NCI-H1105 (cell line): ENCODE measurements around the gene ZNF618.

ENCODE experiments used
- DNase-seq: peaks from one replicate; lab custom pipeline; 2025; lab: John Stamatoyannopoulos, UW

Gene ZNF618

GRCh38 chr9:113934167-113934828 is 58.2 kb downstream of the ZNF618 start:
- no peak for DNase-seq

- no peak for DNase-seq
Observed at GRCh38 chr9:113934829-113935676, 58.9 kb downstream of the ZNF618 start.

- no peak for DNase-seq
Observed at GRCh38 chr9:113935677-113936380, 59.7 kb downstream of the ZNF618 start.

GRCh38 chr9:113940077-113940476 is 64.0 kb downstream of the ZNF618 start:
- no peak for DNase-seq

- no peak for DNase-seq
Observed at GRCh38 chr9:113941056-113941455, 64.9 kb downstream of the ZNF618 start.

- DNase-seq, result no peak
Observed at GRCh38 chr9:113941526-113941925, 65.4 kb downstream of the ZNF618 start.

GRCh38 chr9:113943112-113944009 is 67.3 kb downstream of the ZNF618 start:
- no peak for DNase-seq

- no peak for DNase-seq
Observed at GRCh38 chr9:113945784-113946183, 69.7 kb downstream of the ZNF618 start.

GRCh38 chr9:113946496-113947115 is 70.5 kb downstream of the ZNF618 start:
- DNase-seq, result no peak

GRCh38 chr9:113947941-113948340 is 71.8 kb downstream of the ZNF618 start:
- DNase-seq, result no peak

- DNase-seq, result no peak
Observed at GRCh38 chr9:113948891-113949570, 72.9 kb downstream of the ZNF618 start.

- DNase-seq, result no peak
Observed at GRCh38 chr9:113949571-113950078, 73.5 kb downstream of the ZNF618 start.

GRCh38 chr9:113950195-113951031 is 74.3 kb downstream of the ZNF618 start:
- DNase-seq, result no peak

- DNase-seq, result no peak
Observed at GRCh38 chr9:113951032-113951372, 74.9 kb downstream of the ZNF618 start.

GRCh38 chr9:113952676-113953075 is 76.6 kb downstream of the ZNF618 start:
- DNase-seq, result no peak

- no peak for DNase-seq
Observed at GRCh38 chr9:113953531-113953930, 77.4 kb downstream of the ZNF618 start.

GRCh38 chr9:113954591-113954990 is 78.5 kb downstream of the ZNF618 start:
- no peak for DNase-seq

GRCh38 chr9:113955076-113955752 is 79.1 kb downstream of the ZNF618 start:
- no peak for DNase-seq

- DNase-seq, result no peak
Observed at GRCh38 chr9:113956901-113957300, 80.8 kb downstream of the ZNF618 start.
